GM19397 (cell line): ENCODE data around the gene PRKRIP1.
"Not testable (repeated sequence)": the region's sequence is repeated elsewhere in the genome, so short reads cannot be mapped to it uniquely, and the experiment has no call there.

Experiments
- ATAC-seq: cut with Tn5 transposase; IDR thresholded peaks from one replicate; pipeline ENCODE4 v1.9.1; 2021; ENCODE audit warnings: mild to moderate bottlenecking, moderate library complexity; ENCODE audit not compliant: unreplicated experiment

Gene PRKRIP1, protein sequence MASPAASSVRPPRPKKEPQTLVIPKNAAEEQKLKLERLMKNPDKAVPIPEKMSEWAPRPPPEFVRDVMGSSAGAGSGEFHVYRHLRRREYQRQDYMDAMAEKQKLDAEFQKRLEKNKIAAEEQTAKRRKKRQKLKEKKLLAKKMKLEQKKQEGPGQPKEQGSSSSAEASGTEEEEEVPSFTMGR

DNA sequence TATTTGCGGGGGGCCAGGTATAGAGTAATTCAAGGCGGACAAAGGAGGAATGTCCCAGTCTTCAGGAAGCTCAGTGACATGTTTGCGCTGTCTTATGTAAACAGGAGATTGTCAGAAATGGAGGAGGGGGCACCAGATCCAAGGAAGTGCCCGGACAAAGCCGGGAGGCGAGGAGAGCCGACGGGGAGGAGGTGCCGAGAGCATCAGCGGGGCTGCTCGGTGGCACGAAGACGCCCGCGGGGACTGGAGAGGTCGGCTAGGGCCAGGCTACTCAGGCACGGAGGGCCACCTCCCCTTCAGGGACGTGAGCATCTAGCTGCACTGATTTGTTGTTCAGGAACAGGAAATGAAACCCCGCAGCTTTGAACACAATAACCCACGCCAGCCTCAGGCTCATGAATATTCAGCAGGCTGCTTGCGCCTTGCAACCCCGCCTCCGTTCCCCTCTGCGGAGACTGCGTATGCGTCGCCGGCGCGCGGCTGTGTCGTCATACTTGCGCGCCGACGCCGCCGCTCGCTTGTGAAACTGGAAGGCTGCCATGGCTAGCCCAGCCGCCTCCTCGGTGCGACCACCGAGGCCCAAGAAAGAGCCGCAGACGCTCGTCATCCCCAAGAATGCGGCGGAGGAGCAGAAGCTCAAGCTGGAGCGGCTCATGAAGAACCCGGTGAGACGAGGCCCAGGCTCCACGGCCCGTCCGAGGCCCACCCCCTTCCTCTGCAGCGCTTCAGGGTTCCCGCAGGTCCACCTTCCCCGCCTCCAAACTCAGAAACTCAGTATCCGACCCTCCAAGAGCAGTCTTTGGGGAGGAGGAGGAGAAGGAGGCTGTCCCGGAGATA, at the start of gene PRKRIP1:
Gene PRKRIP1, plus strand, starts transcription at position 491 of the 837 bp plus-strand sequence. Its CDS starts 49 bp downstream, at position 540.
- ATAC-seq = peak; percentile 97

DNA sequence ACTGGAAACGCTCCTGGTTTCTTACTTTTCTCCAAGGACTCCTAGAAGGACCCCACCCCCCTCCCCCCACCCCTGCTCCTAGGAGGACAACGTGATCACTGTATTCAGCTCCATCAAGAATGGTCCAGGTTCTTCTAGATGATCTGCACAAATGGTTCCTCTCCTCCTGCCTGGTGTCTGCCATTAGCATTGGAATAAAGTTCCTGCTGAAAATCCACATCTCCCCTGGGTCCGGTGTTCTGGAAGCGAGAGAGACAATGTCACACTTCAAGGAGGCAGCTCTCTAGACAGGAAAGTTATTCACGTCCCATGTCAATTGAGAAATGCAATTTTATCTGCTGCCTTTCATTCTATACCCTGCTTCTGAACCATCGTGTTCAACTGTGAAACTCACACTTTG, 49.2 kb upstream of the PRKRIP1 start:
- not testable (repeated sequence) for ATAC-seq

DNA sequence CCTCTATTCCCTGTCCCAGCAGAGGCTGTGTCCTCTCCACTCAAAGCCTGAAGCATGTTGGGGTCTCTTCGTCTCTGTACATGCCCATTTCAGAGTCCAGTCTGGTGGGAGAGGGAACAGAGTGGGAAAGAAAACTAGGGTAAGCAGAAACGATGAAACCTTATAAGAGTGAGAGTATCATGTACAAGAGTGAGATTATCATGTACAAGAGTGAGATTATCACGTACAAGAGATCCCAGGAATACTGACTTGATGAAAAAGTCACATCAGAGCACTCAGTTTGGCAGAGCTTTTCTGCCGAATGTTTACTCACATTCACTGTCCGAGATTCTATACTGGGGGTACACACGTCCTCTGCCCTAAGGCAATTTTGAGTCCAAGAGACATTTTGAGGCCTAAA, 39.8 kb upstream of the PRKRIP1 start, which contains the start of gene SPDYE6:
Gene SPDYE6, minus strand, starts transcription at position 101 of the 400 bp plus-strand sequence. CDS start 421 bp downstream, outside the sequence.
- ATAC-seq = not testable (repeated sequence)

DNA sequence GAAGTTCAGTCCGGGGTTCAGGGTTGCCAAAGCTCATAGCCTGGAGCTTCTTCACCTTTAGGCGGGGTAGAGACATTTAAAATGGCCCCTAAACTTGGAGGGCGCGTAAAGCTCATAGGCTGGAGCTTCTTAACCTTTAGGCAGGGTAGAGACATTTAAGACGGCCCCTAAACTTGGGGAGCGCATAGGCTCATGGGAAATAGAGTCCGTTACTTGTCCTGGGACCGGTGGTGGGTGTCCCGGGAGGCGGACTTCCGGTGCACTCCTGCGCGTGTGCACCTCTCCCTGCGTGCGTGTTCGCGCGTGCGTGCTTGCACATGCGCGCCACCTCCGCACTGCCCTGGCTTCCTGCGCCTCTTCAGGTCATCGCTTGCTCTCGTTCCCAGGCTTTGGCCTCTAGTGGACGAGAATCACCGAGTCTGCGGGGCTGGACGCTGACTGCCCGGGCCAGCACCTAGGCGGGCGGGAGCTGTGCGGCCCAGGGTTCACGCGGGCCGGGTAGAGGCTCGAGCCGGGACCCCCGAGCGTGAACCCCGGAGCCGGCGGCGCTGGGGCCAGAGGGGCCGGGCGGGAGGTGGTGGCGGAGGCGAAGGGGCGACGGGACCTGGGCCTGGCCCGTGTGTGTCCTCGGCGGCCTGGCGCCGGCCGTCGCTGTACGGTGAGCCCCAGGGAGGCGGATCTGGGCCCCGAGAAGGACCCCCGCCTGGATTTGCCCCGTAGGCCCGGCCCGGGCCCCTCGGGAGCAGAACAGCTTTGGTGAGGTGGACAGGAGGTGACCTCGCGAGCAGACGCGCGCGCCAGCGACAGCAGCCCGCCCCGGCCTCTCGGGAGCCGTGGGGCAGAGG, 32.4 kb upstream of the PRKRIP1 start:
- ATAC-seq = peak; percentile 99

DNA sequence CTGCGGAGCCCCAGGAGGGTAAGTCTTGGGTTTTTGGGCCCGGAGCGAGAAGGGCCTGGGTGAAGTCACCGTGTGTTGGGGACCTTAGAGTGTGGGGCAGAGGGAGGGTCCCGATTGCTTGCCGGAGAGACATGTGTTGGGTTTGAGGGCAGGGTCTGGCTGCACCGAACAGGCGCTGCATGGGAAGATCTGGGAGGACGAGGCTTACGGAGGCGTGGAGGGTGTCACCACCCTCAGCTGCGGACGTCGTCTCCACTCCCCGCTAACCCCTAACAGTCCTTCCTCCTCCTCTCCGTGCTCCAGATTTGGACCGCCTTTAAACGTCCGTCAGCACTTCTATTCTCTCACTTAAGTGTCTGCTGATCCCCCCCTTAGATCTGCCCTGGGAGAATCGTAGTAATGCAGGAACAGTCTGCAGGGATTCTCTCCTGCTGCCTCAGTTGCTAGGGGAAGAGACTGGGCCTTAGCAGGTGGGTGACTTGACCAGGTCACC, 31.7 kb upstream of the PRKRIP1 start:
- not testable (repeated sequence) for ATAC-seq

DNA sequence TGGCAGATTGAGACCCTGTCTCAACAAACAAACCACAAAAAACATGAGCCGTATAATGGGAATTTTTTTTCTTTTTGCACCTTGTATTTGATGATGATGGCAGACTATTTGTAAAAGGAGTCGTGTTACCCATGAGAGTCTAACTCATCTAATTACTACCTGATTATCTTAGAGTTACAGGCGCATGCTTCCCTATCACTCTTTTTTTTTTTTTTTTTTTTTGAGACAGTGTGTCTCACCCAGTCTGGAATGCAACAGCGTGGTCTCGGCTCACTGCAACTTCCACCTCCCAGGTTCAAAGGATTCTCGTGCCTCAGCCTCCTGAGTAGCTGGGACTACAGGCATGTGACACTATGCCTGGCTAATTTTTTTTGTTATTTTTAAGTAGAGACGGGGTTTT, 30.8 kb upstream of the PRKRIP1 start:
- ATAC-seq = not testable (repeated sequence)

DNA sequence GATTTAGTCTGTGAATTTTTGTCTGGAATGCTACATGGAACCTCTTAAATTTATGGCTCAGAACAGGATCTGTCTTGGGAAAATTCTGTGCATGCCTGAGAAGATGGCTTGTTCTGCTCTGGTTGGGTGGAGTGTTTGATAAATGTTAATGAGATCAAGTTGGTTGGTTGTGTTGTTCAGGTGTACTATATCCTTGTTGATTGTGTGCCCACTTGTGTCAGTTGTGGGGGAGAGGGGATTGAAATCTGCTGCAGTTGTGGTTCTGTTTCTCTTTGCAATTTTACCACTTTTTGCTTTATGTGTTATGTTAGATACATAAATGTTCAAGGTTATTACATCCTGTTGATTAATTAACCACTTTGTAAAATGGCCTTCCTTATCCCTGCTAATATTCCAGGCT, 26.1 kb upstream of the PRKRIP1 start:
- ATAC-seq = not testable (repeated sequence)

DNA sequence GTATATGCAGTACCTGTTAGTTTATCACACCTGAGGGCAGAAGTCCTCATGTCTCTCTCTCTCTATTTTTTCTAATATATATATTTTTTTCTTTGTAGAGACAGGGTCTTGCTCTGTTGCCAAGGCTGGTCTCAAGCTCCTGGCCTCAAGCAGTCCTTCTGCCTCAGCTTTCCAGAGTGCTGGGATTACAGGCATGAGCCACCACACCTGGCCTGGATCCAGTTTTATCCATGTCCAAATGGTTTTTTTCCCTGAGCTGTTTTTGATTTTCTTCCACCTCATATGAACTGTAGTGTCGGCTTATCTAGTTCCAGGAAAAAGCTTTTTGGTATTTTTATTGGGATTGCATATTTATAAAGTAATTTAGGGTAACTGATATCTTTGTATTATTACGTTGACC, 23.4 kb upstream of the PRKRIP1 start:
- not testable (repeated sequence) for ATAC-seq

DNA sequence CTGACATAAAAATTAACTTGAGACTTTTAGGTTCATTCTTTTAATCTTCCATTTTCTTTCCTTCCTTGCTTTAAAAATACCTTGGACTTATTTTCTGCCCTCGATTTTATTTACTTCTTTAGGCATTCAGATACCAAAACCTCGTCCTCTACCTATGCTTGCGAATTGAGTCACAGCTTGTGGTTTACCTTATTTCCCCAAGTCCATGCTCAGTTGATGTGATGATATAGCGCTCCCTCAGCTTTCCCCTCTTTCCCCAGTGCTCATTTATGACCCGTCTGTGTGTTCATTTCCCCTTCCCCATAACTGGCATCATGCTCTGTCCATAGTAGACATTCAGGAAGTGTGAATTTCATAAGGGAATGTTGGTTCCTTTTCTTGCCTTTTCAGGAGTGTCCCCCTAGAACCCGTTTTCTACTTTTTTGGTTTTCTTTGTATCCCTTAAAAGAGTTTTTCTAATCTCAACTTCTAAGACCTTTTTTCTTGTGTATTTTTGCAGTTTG, 19.1 kb upstream of the PRKRIP1 start:
- ATAC-seq = no peak

DNA sequence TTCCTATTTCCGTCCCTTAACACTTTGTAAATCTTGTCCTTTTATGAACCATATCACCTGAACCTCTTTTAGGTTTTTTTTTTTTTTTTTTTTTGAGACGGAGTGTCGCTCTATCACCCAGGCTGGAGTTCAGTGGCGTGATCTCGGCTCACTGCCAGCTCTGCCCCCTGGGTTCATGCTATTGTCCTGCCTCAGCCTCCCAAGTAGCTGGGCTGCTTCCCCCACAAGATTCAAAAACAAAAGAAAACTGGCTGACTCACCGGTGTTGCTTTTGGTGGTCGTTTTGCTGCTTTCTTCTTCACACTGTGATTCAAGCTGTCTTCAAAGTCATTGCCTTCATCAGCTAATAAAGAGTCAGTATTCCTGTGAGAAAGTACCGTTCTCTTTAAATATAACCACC, 15.3 kb upstream of the PRKRIP1 start:
- not testable (repeated sequence) for ATAC-seq

DNA sequence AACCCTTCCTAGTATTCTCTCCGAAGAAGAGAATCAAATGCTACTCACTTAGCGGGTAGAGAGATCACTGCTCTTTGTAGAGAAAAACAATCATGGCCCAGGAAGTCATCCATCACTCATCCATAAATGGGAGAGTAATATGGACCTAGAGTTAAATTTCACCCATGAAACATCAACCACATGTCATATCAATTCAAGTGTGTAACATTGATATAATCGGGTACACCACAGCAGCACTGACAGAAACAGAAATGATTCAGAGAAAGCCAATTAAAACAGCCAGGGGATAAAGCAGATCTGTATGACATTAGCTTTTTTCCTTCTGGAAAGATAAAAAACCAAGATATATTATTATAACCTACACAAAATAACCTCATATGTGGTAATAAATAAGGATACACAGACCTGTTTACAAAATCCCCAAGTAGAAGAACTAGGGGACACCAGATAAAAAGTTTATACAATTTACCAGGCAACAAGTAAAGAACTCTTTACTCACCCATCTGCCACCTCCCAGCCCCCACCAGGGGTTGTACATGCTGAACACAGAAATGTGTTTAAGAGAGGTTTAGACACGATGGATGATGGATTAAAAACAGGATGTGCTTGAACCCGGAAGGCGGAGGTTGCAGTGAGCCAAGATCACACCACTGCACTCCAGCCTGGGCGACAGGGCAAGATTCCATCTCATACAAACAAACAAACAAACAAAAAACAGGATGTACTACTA, 14.3 kb upstream of the PRKRIP1 start:
- ATAC-seq = not testable (repeated sequence)

DNA sequence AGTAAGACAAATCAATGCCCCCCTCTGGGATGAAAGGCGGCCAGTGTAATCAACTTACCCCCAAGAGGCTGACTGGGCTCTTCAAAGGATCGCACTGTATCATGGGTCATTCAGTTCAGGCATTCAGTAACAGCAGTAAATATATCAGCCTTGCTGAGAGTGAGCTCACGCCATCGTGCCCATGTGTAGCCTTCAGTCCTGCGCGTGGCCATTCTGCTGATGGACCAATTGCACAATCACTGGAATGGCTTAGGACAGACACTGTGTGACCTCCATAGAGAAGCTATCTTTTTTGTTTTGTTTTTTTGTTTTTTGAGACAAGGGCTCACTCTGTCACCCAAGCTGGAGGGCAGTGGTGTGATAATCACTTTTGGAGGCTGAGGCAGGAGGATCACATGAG, 9.1 kb upstream of the PRKRIP1 start:
- ATAC-seq = no peak

DNA sequence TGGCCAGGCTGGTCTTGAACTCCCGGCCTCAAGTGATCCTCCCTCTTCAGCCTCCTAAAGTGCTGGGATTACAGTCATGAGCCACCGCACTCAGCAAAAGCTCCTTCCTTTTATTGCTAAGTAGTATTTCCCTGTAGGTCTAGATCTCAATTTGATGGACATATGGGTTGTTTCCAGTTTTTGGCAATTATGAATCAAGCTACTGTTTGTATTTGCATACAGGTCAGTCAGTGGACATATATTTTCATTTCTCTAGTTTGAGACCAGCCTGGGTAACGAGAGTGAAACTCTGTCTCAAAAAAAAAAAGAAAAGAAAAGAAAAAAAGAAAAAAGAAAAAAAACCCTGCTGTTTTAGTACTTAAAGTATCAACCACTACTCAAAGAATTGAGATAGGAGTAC, 6.4 kb upstream of the PRKRIP1 start:
- ATAC-seq = no peak

DNA sequence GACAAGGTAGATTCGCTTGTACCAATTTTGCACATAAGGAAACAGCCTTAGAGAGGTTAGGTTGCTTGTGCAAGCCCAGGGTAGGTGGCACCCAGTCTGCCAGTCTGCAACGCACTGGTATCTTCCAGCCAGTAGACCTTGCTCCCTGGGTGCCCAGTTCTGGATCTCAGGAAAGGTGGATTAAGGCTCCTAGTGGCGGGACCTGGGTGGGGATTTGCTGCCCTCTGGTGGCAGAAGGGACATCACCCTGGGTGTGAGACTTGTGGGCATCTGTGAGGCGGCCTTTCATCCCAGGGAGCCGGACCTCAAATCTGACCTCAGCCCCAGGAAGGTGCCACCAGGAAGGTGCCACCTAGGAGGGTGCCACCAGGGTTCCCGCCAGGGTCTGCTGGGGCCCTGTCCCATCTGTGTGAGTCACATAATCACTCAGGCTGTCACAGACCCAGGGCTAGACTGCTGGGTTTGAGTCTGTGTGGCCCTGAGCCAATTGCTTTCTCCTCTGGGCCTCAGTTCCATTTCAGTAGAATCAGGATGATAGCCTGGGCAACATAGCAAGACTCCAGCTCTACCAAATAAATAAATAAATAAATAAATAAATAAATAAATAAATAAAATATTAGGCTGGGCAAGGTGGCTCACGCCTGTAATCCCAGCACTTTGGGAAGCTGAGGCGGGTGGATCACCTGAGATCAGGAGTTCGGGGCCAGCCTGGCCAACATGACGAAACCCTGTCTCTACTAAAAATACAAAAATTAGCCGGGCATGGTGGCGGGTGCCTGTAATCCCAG, 5.3 kb upstream of the PRKRIP1 start:
- ATAC-seq = peak; percentile 54

DNA sequence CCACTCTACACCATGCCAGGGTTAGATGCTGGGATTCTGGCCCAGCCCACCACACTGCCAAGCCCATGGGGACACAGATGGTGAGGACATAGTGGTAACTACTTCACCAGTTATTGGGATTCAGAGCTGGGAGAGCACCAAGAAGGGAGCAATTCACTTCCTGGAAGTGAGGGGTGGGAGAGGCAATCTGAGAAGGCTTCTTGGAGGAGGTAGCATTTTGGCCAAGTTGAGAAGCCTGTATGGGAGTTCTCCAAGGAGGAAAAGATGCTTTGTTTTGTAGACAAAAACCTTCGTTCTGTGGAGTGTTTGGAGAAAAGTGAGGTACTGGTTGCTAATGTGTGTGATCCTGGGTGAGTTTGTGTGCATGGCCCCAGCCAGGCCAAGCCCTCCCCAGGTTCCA, 3.8 kb upstream of the PRKRIP1 start:
- ATAC-seq = no peak

DNA sequence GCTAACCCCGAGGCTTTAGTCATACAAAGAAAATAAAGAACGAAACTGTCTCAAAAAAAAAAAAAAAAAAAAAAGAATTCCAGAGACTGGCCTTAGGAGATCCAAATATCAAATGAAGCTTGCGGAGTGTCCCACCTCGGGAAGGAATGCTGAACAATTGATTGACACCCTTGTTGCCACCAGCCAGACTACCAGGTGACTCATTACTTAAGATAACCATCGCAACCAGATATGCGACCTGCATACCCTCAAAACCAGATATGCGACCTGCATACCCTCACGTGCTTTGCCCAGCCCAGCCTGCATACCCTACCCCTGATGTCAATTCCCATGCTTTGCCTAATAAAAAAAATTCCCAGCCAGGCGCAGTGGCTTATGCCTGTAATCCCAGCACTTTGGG, 2.7 kb upstream of the PRKRIP1 start:
- no peak for ATAC-seq

DNA sequence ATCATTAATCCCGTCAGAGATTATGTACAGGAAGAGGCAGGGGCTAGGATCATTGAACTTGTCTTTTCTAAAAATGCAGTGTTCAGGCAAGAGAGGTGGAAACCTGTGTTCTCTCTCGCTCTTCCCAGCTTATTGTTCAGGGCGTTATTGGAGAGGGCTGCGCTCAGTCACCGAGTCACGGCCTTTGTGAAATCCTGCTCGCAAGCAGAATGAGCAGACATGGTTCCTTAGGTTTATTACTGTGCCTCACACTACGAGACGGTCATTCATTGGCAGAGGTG, 631 bp upstream of the PRKRIP1 start:
- ATAC-seq = no peak

DNA sequence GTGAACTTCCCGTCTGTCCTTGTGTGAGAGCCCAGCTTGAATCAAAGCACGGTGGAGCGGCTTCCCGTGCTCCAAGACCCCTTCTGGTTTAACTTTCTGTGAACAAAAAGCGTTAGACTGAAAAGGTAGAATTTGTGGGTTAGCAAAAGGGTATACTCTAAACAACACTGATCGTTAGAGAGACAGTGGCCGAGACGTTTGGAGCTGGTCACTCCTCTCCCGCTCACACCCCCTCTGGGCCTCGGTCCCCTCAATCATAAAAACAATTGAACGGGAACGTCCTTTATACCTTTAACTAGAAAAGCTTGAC, 502 bp downstream of the PRKRIP1 start:
- ATAC-seq = no peak

DNA sequence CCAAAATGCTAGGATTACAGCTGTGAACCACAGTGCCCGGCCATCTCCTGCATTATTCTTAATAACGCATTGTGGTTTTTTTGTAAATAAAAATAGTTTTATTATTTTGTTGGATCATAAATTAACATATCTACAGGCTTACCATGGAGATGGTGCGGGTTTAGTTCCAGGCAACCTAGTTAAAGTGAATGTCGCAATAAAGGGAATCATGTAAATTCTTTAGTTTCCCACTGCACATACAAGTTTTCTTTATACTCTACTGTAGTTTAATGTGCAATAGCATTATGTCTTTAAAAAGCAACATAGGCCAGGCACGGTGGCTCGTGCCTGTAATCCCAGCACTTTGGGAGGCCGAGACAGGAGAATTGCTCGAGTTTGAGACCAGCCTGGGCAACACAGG, 2.4 kb downstream of the PRKRIP1 start:
- no peak for ATAC-seq

DNA sequence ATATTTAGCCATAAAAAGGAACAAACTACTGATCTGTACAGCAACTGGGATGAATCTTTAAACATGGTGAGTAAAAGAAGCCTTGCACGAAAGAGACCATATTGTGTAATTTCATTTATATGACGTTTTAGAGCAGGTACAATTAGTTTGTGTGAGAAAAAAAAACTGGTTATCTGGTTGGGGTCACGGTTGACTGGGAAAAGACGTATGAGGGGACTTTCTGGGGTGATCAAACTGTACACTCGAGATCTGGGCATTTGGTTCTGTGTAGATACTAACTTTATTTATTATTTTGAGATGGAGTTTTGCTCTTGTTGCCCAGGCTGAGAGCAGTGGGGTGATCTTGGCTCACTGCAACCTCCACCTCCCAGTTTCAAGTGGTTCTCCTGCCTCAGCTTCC, 4.2 kb downstream of the PRKRIP1 start:
- no peak for ATAC-seq
